IPS-18a (cell line): Measurements from ENCODE around the gene CDH4.

Experiments used
- H3K27ac ChIP-seq: one replicate; pipeline ENCODE4 v1.5.1; 2013; ENCODE audit warnings: low read length
- H3K27me3 ChIP-seq: one replicate; pipeline ENCODE4 v1.6.1; 2013; ENCODE audit warnings: mild to moderate bottlenecking, low read length; ENCODE audit not compliant: control insufficient read depth, insufficient read depth
- H3K36me3 ChIP-seq: one replicate; pipeline ENCODE4 v1.6.1; 2013; ENCODE audit warnings: low read depth, low read length; ENCODE audit not compliant: control insufficient read depth
- H3K4me1 ChIP-seq: one replicate; pipeline ENCODE4 v1.6.1; 2013; ENCODE audit warnings: low read depth, low read length; ENCODE audit not compliant: control insufficient read depth
- H3K4me3 ChIP-seq: one replicate; pipeline ENCODE4 v1.5.1; 2013; ENCODE audit warnings: low read length
- H3K9ac ChIP-seq: one replicate; pipeline ENCODE4 v1.6.1; 2013; ENCODE audit warnings: mild to moderate bottlenecking, low read length, moderate library complexity
- H3K9me3 ChIP-seq: one replicate; pipeline ENCODE4 v1.6.1; 2013; ENCODE audit warnings: low read depth, low read length; ENCODE audit not compliant: control insufficient read depth

The CDH4 gene

GRCh38 chr20:61708891-61709290 lies 456.8 kb downstream of the CDH4 start:
- Histone ChIP-seq H3K27me3 (peaks cover 5% of the 10 kb centered on the region), H3K9ac (no peak overlapping the region), H3K36me3 (no peaks in the 10 kb centered on the region)

GRCh38 chr20:61710108-61710507 lies 458.0 kb downstream of the CDH4 start:
- H3K4me3 ChIP-seq = no peak overlapping the region
- no peaks in the 10 kb centered on the region for H3K36me3 ChIP-seq
- H3K27ac ChIP-seq = no peak overlapping the region
- no peaks in the 10 kb centered on the region for H3K4me1 ChIP-seq
- H3K27me3 ChIP-seq = peaks cover 5% of the 10 kb centered on the region
- H3K9ac ChIP-seq = no peak overlapping the region
- H3K9me3 ChIP-seq = no peaks in the 10 kb centered on the region

More at GRCh38 chr20:61708891-61709290, 456.8 kb downstream of the CDH4 start:
- Histone ChIP-seq H3K9me3 (no peaks in the 10 kb centered on the region), H3K4me3 (no peak overlapping the region), H3K27ac (no peak overlapping the region), H3K4me1 (no peaks in the 10 kb centered on the region)

GRCh38 chr20:61712688-61713087 lies 460.6 kb downstream of the CDH4 start:
- no peaks in the 10 kb centered on the region for H3K36me3 ChIP-seq
- no peaks in the 10 kb centered on the region for H3K4me1 ChIP-seq
- H3K27me3 ChIP-seq = peaks cover 5% of the 10 kb centered on the region
- no peaks in the 10 kb centered on the region for H3K9me3 ChIP-seq
- no peak overlapping the region for H3K27ac ChIP-seq
- H3K4me3 ChIP-seq = no peak overlapping the region
- no peak overlapping the region for H3K9ac ChIP-seq

GRCh38 chr20:61718361-61719005 lies 466.4 kb downstream of the CDH4 start:
- Histone ChIP-seq H3K36me3 (no peaks in the 10 kb centered on the region), H3K9ac (no peak overlapping the region), H3K4me3 (no peak overlapping the region), H3K9me3 (no peaks in the 10 kb centered on the region), H3K27me3 (peaks cover 16% of the 10 kb centered on the region), H3K4me1 (peaks cover 18% of the 10 kb centered on the region), H3K27ac (no peak overlapping the region)

GRCh38 chr20:61719691-61720347 lies 467.8 kb downstream of the CDH4 start:
- Histone ChIP-seq H3K4me3 (peak overlapping the region; percentile 34), H3K36me3 (no peaks in the 10 kb centered on the region), H3K9me3 (no peaks in the 10 kb centered on the region), H3K9ac (no peak overlapping the region), H3K27me3 (peaks cover 16% of the 10 kb centered on the region), H3K27ac (no peak overlapping the region), H3K4me1 (peaks cover 18% of the 10 kb centered on the region)

- H3K36me3 ChIP-seq = no peaks in the 10 kb centered on the region
- H3K9me3 ChIP-seq = no peaks in the 10 kb centered on the region
- H3K27me3 ChIP-seq = peaks cover 16% of the 10 kb centered on the region
- no peak overlapping the region for H3K4me3 ChIP-seq
- peaks cover 18% of the 10 kb centered on the region for H3K4me1 ChIP-seq
- no peak overlapping the region for H3K27ac ChIP-seq
- H3K9ac ChIP-seq = no peak overlapping the region
Measured at GRCh38 chr20:61720348-61720696, 468.3 kb downstream of the CDH4 start.

GRCh38 chr20:61722146-61722678 lies 470.2 kb downstream of the CDH4 start:
- Histone ChIP-seq H3K9me3 (no peaks in the 10 kb centered on the region), H3K9ac (no peak overlapping the region), H3K27me3 (peaks cover 16% of the 10 kb centered on the region), H3K4me1 (peaks cover 18% of the 10 kb centered on the region), H3K36me3 (no peaks in the 10 kb centered on the region), H3K4me3 (no peak overlapping the region), H3K27ac (no peak overlapping the region)

- peaks cover 15% of the 10 kb centered on the region for H3K4me1 ChIP-seq
- H3K36me3 ChIP-seq = no peaks in the 10 kb centered on the region
- H3K4me3 ChIP-seq = no peak overlapping the region
- no peaks in the 10 kb centered on the region for H3K9me3 ChIP-seq
- H3K9ac ChIP-seq = no peak overlapping the region
- H3K27me3 ChIP-seq = peaks cover 15% of the 10 kb centered on the region
- H3K27ac ChIP-seq = no peak overlapping the region
Measured at GRCh38 chr20:61723529-61724257, 471.6 kb downstream of the CDH4 start.

GRCh38 chr20:61724376-61724775 lies 472.3 kb downstream of the CDH4 start:
- H3K9ac ChIP-seq = no peak overlapping the region
- no peaks in the 10 kb centered on the region for H3K36me3 ChIP-seq
- H3K4me1 ChIP-seq = peaks cover 9% of the 10 kb centered on the region
- no peaks in the 10 kb centered on the region for H3K9me3 ChIP-seq
- no peak overlapping the region for H3K4me3 ChIP-seq
- H3K27ac ChIP-seq = no peak overlapping the region
- H3K27me3 ChIP-seq = peaks cover 8% of the 10 kb centered on the region

- H3K4me3 ChIP-seq = no peak overlapping the region
- H3K9ac ChIP-seq = no peak overlapping the region
- no peaks in the 10 kb centered on the region for H3K36me3 ChIP-seq
- peaks cover under 1% of the 10 kb centered on the region for H3K4me1 ChIP-seq
- H3K9me3 ChIP-seq = no peaks in the 10 kb centered on the region
- H3K27me3 ChIP-seq = peaks cover 11% of the 10 kb centered on the region
- no peak overlapping the region for H3K27ac ChIP-seq
Measured at GRCh38 chr20:61725145-61725544, 473.1 kb downstream of the CDH4 start.

- Histone ChIP-seq H3K4me1 (no peaks in the 10 kb centered on the region), H3K36me3 (no peaks in the 10 kb centered on the region), H3K9ac (no peak overlapping the region), H3K27me3 (peaks cover 4% of the 10 kb centered on the region), H3K4me3 (no peak overlapping the region), H3K9me3 (no peaks in the 10 kb centered on the region), H3K27ac (no peak overlapping the region)
Measured at GRCh38 chr20:61725966-61726365, 473.9 kb downstream of the CDH4 start.
